ENCODE data around the gene GFM1.

The GFM1 gene

DNA sequence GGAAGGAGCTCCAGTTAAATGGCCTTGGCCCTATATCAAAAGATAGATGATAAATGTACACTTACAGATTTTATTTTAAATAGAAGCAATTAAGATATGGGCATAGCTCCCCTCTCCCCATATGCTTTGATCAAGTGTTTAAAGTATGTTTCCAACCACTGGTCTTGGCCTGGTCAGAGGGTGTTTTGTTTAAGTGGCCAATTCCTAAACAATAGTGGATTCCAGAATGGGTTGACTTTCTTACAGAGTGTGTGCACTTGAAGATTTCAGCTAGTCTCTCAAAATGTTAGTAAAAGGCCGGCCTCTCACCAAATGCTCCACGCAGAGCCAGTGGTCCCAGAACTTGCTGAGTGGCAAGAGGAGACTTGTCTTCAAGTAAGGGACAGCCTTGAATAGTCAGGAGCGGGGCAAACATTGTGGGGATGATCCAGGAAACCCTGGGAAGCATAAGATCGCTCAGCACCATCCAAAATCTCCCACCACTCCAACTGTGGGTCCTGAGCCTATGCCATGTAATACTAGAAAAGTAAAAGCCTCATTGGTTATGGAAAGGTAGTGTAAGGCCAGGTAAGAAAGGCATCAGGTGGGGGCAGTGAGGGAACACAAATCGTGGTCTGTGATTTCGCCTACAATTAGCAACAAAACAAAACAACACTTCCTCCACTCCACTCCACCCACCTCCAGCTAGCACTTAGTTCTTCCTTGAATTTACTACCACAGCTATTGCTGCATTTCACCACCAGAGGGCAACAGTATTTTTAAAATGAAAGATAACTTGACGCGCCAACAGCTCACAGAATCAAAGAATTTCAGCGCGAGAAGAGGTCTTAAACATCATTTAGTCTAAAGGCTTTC lies 83.1 kb downstream of the GFM1 start:
- DNase-seq (ENCODE audit: low read depth) = no peak

- no peak for DNase-seq (ENCODE audit: low read depth)
These were observed 83.7 kb downstream of the GFM1 start for GRCh38 chr3:158728061-158728377.

DNA sequence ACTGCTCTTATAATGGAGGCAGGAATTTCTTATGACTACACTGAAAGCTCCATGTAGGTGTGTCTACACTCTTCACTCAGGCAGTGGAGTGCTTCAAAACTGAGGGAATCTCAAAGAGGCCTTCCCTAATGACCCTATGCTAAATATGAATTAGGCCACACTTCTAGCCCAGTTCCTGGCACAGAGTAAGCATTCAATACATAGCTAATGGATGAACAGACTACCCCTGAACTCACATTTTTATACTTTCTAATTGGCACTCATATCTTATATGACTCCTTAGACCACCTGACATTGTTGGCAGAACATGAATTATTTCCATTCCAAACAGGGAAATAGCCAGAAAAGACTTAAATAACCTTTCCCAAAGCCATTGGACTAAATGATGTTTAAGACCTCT lies 84.5 kb downstream of the GFM1 start:
- no peak for DNase-seq (ENCODE audit: low read depth)

DNA sequence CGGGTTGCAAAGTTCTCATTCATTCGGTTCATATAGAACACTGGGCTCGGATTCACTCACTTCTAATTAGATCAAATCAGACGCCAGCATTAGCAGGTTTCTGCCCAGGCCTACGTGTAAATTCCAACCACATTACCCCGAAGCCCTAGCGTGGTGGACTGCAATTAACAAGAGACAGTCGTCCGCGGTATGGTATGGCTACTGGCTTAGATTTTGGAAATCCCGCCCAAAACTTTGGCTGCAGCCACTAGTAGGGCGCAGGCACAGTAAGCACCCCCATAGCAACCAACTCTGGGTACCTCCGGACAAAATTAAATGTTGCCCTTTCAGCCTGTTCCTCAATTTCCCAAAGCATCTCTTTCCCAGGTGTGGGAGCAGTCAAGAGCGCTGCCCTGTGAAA lies 87.2 kb downstream of the GFM1 start:
- no peak for DNase-seq (ENCODE audit: low read depth)

DNA sequence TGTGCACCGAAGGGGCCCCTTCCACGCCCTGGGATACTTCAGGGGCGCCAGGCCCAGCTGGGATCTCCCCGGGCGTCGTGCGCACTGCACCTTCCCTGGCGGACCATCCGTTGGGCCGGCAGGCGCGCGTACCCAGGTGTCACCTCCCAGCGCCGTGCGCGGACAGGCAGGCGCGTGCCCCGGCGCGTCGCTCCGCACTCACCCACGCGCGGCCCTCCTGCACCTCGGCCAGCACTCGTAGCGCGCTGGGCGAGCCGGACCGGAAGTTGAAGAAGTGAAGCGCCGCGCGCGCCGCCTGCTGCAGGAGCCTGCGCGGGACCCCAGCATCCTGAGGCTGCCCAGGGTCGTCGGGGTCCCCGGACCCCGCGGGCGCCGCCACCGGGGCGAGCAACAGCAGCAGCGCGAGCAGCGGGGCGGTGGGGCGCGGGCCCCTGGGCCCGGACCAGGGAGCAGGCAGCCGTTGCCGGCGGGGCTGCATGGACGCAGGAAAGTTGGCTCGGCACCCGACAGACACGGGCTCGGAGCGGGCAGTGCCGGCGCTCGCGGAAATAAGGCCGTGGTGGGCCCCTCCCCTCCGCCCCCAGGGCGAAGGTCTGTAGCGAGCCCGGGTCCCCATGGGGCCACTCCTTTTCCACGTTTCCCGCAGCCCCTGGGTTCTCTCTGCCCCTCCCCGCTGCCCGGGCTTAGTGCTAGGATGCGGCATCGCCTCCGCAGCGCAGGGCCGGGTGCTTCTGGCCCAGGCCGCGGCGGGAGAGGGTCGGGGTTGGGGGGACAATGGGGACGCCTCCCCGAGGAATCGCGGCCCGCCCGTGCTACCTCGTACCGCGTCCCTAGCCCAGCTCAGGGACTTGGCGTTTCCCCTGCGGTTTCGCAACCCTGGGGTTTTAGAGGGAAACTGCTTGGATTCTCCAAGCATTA lies 87.9 kb downstream of the GFM1 start, which contains the start of gene RARRES1:
TSS of gene RARRES1 (minus strand) at position 520 of the 918 bp plus-strand sequence. CDS start at position 478, 42 bp downstream.
- no peak for DNase-seq (ENCODE audit: low read depth)

DNA sequence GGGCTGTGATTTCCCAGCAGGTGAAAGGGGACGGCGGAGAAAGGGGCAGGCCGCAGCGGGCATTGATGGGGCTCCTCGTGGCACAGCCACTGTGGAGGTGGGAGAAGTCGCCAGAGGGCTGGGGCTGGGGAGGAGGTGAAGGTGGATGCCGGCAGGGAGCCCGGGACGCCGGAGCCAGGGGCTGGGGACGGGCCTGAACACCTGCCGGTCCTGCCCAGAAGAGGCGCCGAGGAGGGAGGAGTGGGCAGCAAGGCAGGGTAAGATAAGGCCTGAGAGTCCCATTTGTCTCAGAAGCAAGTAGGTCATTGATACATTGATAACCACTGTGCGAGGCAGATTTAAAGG lies 88.5 kb downstream of the GFM1 start:
- no peak for DNase-seq (ENCODE audit: low read depth)

- no peak for DNase-seq (ENCODE audit: low read depth)
These were observed 89.3 kb downstream of the GFM1 start for GRCh38 chr3:158733656-158734055.

DNA sequence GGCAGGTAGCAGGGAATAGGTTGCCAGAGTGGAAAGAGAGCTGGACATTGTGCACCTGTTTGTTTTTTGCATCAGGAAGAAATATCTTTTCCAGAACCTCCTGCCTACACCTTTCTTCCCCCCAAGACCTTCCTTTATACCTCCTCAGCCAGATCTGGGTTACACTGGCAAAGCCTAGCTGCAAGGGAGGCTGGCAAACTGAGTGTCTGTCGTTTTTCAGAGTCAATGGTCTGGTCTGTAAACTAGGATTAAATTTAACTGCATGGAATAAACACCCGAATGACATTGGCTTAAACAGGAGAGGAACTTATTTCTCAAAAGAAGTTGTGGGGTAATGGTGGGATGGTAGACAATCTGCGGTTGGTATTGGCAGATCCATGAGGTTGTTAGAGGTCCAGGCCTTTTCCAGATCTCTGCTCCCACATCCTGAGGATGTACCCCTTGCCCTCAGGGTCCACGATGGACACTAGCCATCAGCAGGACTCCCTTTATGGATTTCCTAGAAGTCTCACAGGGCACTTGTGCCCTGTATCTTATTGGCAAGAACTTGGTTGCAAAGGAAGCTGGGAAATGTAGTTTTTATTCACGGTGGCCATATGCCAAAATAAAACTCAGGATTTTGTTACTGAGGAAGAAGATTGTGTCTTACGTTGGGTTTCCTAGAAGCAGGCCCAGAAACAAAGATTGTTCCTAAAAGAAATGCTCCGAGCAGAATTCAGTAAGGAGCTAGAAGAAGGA lies 91.1 kb downstream of the GFM1 start:
- DNase-seq (ENCODE audit: low read depth) = no peak

DNA sequence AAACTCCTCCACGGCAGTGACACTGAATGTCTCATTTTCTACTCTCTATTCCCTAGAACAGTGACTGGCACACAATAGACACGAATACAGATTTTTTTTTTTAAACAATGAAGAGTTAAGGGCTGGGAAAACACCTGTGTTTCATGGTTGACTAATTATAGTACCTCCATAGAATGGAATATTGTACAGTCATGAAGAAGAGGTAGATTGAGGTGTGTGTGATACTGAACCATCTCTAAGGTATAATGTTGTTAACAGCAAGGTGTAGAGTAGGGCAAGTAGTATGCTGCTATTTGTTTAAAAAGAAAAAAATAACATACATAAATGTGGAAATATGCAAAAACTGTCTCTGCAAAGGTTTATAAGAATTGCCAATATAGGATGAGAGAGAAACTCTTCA lies 93.1 kb downstream of the GFM1 start:
- DNase-seq (ENCODE audit: low read depth) = no peak

DNA sequence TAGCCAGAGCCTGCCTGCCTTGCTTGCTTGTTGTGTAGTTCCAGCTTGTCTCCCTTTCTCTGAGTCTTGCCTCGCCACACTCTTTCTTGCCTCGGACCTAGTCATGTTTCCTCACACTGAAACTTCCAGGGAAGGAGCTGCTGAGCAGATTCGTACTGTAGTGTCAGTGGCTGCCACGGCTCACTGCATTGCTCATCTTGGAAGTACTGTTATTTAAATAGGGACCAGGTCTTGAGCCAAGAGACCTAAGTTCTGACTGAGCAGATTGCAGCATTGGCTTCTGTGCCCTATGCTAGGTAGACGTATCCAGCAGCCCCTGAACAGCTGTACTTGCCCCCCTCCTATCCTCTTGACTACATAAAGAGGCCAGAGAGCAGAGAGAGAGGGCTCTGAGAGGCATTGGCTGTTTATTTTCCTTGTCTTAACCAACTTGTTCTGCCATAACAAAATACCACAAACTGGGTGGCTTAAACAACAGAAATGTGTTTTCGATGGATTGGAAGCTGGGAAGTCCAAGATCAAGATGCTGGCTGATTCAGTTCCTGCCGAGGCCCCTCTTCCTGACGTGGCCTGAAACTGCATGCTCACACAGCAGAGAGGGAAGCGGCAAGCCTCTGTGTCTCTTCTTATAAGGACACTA lies 93.8 kb downstream of the GFM1 start:
- DNase-seq (ENCODE audit: low read depth) = no peak

- DNase-seq (ENCODE audit: low read depth) = no peak
These were observed 94.3 kb downstream of the GFM1 start for GRCh38 chr3:158738653-158739052.

DNA sequence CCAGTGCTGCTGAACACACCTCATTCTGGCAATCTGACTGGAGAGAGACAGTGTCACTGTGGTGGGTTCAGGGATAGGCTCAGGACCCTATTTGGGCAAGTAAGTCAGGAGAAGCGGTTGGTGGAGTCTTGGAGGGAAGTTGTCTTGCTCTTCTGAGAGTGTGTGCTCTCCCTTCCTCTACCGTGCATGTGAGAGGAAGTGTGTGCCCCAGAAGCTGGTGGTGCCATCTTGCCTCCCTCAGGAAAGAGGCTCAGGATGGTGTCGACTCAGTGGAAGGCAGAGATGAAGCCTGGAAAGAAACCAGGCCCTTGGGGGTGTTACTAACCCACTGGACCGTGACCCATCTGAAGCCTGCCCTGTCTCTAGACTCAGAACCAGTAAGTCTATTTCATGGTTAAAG lies 94.8 kb downstream of the GFM1 start:
- DNase-seq (ENCODE audit: low read depth) = no peak

DNA sequence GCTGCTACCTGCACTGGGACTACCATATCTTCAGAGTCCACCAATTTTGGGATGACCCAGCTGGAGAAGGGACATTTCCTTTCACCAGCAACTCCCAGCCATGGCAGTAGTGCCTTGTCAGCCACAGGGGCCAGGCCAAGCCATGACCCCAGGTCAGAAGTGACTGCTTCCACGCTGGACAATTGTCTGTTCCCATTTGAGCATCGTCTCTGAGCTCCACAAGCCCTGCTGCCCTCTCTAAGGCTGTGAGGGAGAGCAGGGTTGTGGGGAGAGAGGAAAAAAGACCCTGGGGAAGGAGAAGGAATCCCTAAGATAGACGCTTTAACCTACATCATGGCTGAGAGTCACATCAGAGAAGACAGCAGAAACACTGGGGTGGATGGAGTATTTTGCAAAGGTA lies 95.3 kb downstream of the GFM1 start:
- no peak for DNase-seq (ENCODE audit: low read depth)
